GM15510 (cell line): ENCODE data around the gene ZMIZ2.
A peak's percentile ranks its signal among the peaks of the same experiment; 100 is the strongest.

ENCODE experiments used
- POLR2A ChIP-seq: IDR thresholded peaks from 3 replicates; pipeline ENCODE4 v1.6.1; 2011; ENCODE audit warnings: borderline replicate concordance; ENCODE audit not compliant: insufficient read length; ENCODE audit errors: extremely low read depth

ZMIZ2 gene

DNA sequence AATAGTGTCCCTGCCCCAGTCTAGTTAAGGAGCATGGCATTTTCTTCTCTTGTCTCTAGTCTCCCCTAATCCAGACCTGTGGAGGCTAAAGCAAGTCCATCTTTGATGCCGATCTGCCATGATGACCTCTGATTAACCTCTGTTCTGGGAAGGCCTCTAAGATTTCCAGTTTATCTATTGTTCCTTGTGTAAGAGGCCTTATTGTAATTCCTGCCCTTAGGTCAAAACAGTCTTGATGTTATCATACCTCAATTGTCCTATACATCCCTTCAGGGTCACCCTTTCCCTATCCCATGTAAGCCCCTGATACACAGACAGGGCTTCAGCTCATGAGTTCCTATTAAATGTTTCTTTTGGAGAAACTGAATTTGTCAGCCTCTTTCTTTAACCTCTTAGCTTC, 4.9 kb upstream of the ZMIZ2 start:
- TF ChIP-seq POLR2A = no peak

DNA sequence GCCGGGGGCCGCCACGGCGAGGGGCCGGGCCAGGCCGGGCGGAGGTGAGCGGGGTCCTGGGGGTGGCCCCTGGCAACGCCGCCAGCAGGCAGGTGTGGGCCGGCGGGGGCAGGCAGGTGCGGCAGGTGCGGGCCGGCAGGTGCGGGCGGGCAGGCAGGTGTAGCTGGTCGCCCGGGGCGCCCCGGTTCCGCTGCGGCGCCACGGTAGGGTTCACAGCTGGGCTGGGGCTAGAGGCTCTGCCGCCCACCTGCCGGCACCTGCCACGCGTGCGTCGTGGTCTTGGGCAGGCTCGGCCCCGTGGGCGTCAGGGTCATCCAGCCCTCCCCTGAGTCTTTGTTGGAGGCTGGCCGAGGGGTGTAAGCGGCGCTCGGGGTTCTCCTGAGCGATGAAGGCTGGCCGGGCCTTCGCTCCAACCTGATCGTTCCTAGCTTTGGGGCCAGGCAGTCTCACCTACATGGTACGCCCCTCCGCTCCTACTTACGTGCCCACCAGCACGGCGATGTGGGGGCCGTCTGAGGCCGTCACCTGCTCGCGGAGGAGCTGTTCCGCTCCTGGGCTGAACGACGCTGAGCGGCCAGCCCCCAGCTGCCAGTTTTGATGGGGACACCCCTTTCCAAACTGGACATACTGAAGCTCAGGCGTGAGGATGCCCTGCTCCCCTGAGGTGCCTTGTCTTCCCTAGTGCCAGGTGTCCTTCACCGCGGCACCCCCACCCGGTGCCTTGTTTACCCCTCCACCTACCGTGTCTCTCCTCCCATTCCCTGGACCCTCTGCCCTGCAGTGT, 493 bp downstream of the ZMIZ2 start:
- TF ChIP-seq POLR2A = no peak

DNA sequence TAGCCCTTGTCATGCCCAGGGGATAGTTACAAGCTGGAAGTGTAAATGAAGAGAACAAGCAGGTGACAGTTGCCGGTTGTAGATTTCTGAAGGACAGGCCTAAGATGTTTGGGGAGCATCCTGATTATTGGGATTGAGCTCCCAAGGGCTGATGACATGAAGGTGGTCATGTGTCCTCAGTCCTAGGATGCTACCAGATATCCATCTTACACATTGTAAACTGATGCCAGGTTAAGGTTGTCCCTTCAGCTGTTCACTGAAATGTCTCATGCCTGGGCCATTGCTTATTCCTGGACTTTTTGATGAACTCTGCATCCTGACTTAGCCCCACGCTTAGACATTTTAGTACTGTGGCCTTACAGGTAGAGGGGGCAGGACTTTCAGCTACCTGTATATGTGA, 1.3 kb downstream of the ZMIZ2 start:
- TF ChIP-seq POLR2A = no peak

DNA sequence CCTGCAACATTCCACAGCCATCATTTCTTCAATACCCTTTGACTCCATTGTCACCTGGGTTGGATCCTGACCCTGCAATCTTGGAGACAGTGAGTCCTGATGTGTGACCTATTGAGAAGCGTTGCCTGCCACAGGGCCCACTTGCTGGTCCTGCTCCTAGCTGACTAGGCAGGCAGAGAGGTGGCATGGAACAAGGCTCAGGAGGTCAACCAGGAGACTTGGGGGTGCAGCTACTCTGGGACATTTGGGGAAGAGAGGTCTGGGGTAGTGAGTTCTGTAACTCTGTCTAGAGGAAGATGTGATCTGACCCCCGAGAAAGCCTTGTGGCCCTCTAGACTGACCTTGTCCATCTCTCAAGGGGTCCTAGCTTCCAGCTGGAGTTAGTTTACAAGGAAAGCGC, 1.8 kb downstream of the ZMIZ2 start:
- TF ChIP-seq POLR2A = no peak

DNA sequence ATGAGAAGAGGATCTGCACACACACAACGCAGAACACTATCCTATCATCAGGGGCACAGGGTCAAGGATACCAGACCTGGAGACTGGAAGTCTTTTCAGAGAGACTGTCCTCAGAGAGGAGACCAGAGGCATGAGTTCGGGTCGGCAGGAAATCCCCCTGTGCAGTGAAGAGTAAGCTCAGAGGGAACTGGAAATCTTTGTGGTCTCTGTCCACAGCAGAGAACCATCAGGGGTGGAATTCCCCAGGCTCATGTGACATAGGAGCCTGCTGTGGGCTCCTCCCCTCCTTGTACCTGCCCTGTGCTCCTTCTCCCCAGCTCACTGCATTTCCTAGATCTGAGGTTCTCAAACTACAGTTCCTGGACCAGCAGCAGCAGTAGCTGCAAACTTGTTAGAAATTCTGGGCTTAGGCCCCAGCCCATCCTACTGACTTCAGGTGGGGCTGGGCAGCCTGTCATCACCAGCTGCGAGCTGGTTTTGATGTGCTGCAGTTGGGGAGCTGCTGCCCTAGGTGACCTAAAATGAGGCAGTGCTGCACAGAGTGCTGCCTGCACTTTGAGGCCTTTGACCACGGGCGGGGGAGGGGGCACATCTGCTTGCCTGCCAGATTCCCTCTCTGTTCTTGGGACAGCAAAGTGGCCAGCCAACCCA, 2.4 kb downstream of the ZMIZ2 start:
- peak; percentile 33 for TF ChIP-seq POLR2A

DNA sequence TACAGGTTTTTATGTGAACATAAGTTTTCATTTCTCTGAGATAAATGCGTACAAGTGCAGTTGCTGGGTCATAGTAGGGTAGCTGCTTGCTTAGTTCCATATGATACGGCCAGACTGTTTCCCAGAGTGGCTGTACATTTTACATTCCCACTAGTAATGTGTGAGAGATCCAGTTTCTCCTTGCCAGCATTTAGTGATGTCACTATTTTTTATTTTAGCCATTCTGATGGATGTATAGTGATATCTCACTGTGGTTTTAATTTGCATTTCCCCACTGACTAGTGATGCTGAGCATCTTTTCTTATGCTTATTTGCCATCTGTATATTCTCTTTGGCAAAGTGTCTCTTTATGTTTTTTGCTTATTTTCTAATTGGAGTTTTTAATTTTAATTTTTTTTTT, 4.2 kb downstream of the ZMIZ2 start:
- TF ChIP-seq POLR2A = no peak

DNA sequence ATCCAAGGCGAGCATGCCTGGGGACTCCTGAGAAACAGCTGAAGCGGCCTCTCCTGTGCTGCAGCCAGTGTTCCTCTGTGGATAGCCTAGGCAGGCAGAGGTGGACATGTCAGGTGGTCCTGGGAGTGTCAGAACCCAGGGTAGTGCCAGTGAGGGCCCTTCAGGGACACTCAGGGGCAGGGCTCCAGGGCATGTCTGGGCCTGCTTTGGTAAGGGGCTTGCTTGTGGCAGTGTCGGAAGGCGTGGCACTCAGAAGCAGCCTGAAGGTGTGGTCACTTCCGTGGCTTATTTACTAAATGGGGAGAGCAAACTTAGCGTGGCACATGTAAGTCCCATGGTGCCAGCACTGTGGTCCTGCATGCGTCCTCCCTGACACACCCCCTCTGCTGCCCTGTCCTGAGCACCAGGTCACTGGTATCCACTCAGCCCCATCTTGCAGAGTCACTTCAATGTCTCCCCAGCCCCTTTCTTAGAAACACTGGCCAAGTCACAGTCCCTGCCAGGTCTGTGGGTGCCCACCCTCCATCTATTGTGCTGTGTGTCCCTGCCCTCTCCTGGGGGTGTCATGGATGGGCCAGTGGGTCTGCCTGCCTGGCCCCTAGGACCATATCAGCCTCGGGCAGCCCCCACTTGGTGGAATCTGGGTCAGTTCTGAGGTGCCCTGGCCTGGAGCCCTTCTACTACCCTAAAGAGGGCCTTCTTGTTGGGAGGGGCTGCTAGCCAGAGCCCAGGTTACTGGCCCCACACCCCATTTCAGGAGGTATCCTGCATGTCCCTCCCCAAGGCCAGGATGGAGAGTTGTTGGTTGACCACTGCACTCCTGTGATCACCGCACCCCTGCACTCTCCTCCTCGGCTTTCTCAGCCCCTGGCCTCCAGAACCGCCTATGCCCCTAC, 6.4 kb downstream of the ZMIZ2 start:
- TF ChIP-seq POLR2A = no peak

DNA sequence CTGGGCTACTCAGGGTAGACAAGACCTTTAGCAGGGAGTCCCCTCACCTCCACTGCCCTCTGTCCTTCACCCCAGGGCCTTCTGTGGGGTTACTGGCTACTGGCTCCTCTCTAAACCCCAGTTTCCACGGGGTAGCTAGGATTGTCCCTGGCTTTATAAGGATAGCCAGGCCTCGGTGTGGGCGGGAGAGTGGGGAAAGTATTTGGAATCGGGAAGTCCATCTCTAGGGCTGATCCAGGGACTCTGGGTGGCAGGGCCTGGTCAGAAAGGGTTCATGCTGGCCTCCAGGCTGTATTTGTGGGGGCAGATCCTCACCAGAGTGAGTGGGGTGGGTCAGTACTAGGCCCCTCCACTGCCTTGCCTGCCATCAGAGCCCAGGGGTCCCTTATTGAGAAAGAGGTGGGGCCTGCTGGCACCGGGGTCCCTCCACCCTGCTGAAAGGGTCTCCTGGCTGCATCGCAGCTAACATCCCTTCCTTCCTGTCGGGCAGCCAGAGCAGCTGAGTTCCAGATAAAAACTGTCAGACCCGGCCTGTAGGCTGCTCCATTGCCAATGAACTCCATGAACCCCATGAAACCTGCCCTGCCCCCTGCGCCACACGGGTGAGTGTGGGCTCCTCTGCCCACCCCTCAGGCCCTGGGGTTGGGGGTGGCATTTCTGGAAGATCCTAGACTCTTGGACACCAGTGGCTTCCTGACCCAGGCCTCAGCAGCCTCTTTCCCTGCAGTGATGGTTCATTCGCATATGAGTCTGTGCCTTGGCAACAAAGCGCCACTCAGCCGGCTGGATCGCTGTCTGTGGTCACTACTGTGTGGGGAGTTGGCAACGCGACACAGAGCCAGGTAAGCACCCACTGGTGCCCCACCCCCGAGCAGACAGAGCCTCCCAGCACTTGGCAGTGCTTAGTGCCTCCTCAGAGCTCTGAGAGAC, 7.3 kb downstream of the ZMIZ2 start:
- no peak for TF ChIP-seq POLR2A

DNA sequence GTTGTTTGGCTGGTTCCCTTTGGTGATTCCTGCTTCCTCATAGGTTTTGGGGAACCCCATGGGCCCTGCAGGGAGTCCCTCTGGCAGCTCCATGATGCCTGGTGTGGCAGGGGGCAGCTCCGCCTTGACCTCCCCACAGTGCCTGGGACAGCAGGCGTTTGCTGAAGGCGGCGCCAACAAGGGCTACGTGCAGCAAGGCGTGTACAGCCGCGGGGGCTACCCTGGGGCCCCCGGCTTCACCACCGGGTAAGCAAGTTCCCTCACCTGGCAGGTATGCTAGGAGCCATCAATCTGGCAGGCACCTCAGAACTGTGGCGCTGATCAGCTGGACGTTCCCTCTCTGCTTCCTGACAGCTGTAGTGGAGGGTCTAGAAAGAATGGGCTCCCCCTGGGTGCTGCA, 8.3 kb downstream of the ZMIZ2 start:
- TF ChIP-seq POLR2A = no peak

DNA sequence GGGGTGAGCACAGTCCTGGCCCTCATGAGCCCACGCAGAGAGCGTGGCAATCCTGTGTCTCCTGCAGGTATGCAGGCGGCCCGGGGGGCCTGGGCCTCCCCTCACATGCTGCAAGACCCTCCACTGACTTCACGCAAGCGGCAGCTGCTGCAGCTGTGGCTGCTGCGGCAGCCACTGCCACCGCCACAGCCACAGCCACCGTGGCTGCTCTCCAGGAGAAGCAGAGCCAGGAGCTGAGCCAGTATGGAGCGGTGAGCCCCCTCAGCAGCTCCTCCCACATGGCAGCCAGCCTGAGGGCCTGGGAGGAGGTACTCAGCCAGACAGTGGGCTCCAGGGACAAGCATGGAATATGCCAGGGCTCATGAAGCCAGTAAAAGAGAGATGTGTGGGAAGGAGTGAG, 8.7 kb downstream of the ZMIZ2 start:
- no peak for TF ChIP-seq POLR2A

DNA sequence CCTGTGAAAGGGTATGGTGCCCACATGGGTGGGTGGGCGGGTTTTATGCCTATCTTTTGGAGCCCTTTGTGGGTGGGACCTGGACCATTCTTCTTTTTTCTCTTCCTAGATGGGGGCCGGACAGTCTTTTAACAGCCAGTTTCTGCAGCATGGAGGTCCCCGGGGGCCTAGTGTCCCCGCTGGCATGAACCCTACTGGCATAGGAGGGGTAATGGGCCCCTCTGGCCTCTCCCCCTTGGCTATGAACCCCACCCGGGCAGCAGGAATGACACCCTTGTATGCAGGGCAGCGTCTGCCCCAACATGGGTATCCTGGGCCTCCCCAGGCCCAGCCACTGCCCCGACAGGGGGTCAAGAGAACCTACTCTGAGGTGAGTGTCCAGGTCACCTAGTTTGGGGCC, 9.1 kb downstream of the ZMIZ2 start:
- TF ChIP-seq POLR2A = no peak

DNA sequence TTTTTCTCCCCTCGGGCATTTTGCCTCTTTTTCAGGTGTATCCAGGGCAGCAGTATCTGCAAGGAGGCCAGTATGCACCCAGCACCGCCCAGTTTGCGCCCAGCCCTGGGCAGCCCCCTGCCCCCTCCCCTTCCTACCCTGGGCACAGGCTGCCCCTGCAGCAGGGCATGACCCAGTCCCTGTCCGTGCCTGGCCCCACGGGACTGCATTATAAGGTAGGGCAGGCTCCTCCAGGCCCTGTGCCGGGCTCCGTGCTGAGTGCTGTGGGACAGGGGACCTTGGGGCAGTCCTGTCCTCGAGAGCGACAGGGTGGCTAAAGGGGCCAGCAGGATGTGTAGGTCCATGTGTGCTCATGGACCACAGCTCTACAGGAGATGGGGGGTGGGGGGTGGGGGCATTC, 10.6 kb downstream of the ZMIZ2 start:
- TF ChIP-seq POLR2A = no peak

DNA sequence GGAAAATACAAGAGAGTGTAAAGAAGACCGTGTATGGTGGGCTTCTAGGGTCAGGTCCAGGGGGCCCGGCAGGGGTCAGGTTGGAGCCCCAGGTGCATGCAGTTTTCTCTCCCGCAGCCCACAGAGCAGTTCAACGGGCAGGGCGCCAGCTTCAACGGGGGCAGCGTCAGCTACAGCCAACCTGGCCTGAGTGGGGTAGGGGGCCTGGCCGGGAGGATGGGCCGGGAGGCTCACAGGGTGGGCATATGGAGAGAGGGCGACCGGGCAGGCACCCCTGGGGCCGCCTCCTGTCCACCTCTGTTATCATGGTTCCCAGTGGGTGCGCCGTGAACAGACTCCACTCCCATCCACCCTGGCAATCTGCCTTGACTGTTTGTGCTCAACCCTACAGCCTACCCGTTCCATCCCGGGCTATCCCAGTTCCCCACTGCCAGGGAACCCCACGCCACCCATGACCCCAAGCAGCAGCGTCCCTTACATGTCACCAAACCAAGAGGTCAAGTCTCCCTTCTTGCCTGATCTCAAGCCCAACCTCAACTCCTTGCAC, 11.5 kb downstream of the ZMIZ2 start:
- no peak for TF ChIP-seq POLR2A

DNA sequence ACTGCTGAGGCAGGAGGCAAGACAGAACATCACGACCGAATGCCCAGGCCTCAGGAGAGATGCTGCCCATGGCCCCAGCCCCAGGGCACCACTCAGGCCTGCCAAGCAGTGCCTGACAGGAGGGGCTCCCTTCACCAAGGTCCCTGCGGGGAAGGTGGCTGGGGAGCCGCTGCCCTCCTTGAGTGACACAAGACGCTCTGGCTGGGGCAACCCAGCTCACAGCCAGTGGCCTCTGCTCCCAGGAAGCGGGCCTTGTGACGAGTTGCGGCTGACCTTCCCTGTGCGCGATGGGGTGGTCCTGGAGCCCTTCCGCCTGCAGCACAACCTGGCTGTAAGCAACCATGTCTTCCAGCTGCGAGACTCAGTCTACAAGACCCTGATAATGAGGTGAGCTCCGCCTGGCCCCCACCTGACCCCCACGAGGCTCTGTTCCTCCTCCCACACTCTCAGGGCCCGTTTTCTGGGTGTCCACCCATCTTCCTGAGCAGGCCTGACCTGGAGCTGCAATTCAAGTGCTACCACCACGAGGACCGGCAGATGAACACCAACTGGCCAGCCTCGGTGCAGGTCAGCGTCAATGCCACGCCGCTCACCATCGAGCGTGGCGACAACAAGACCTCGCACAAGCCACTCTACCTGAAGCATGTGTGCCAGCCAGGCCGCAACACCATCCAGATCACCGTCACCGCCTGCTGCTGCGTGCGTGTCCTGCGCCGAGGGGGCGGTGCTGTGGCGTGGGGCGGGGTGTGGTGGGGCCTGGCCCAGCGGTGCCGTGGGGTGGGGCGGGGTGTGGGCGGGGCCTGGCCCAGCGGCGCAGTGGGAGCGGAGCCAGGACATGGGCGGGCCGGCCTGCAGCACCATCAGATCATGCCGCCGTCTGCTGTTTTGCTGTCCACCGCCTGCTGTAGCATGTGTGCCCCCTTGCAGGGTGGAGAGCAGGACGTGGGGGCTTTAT, 12.8 kb downstream of the ZMIZ2 start:
- TF ChIP-seq POLR2A = no peak

DNA sequence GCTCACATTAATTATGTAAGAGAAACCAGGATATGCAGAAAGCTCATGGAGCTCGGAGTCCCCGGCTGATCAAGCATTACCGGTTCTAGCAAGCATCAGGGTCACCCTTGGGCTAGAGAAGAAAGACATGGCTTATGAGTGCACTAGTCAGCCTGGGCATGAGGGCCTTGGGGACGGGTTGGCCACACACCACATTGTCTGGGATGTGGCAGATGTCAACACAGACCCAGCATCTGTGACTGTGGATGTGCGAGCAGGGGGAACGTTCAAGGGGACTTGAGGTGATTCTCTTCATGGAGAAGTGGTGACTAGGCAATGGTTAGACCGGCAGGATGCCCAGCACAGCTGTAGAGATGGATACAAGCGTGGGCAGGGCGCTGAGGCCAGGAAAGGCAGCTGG, 13.7 kb downstream of the ZMIZ2 start:
- no peak for TF ChIP-seq POLR2A
